Ascending aorta (tissue), 2 donors: ENCODE results near the gene CSPG4. TPM values are rescaled to one million over a fixed set of nuclear protein-coding genes. Genes with fewer than 3 reads are reported as not detected.

ENCODE experiments used
- DNase-seq, 2 donors: peaks; one replicate each; pipeline ENCODE4 v3.0.0-alpha.2; 2019; ENCODE audit warnings: low spot score in 2 of 2
- H3K27ac ChIP-seq, 2 donors: fragments of 200-600 bp; sonication (generic); one replicate each; pipeline ENCODE4 v1.5.1; 2016 to 2017; ENCODE audit warnings: mild to moderate bottlenecking in 1 of 2
- H3K27me3 ChIP-seq: fragments of 200-600 bp; sonication (generic); one replicate; pipeline ENCODE4 v1.5.1; 2017
- H3K36me3 ChIP-seq, 2 donors: fragments of 200-600 bp; sonication (generic); one replicate each; pipeline ENCODE4 v1.5.1; 2016
- H3K4me1 ChIP-seq, 2 donors: fragments of 200-600 bp; sonication (generic); one replicate each; pipeline ENCODE4 v1.5.1; 2016 to 2017; ENCODE audit warnings: mild to moderate bottlenecking in 1 of 2
- H3K4me3 ChIP-seq, 2 donors: fragments of 200-600 bp; sonication (generic); one replicate each; pipeline ENCODE4 v1.5.1; 2016 to 2017; ENCODE audit warnings: mild to moderate bottlenecking in 1 of 2
- H3K9me3 ChIP-seq, 2 donors: fragments of 200-600 bp; sonication (generic); one replicate each; pipeline ENCODE4 v1.5.1; 2016
- CTCF ChIP-seq, 3 experiments: fragments of 200-600 bp in 2 of 3; fragments of 450-650 bp in 1 of 3; sonication (generic) in 2 of 3; IDR thresholded peaks; one replicate each; pipeline ENCODE4 v1.5.1; 2016 to 2019; ENCODE audit warnings: antibody characterized with exemption in 3 of 3, mild to moderate bottlenecking in 1 of 3, moderate library complexity in 1 of 3
- intact Hi-C: fragments of 100-400 bp; cut with DNase I; formaldehyde crosslinking; loops from one replicate; pipeline ENCODE4 v1.15.1; 2023
- total RNA-seq: library from RNA; depleted of rRNA; stranded (reverse); fragments of >200 nt; gene quantifications from one replicate; pipeline ENCODE4 v1.1.0, GENCODE V29; 2016

CSPG4 gene
- total RNA-seq, 1 donor from 2014 or later = 258 TPM

DNA sequence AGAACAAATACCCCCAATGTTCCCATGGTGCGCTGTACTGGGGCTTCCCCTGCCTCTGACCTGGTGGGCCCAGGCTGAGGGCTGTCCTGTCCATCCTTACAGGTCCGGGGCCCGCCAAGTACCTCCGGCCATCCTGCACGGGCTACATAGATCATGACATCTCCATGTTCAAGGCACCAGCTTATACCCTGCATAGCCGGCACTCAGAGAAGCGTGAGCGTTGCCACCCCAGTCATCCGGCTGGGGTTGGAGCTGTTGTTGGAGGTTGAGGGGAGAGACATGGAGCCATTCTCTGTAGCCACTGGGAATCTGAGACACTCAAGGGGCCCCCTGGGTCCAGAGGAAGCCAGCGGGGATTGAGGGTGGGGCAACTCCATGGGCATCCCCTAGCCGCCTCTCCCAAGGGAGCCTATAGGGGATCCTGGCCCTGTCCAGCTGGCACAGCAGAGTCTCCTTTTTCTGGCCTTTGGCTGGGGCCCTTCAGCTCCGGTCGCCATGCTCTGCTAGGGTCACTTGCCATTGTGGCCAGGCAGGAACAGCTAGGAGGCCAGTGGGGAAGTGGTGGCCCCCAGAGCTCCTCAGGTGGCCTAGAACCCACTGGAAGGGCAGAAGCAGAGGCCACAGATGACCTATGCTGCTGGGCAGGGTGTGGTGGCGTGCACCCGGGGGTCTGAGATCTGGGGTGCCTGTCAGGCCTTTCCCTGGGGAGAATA is 12.5 kb upstream of the CSPG4 start:
- Histone ChIP-seq H3K27me3 (no peaks in the 10 kb centered on the region), H3K4me3 (no peak overlapping the region), H3K36me3 (no peaks in the 10 kb centered on the region), H3K4me1 (peaks cover 4 to 5% of the 10 kb centered on the region in 2 donors), H3K9me3 (no peaks in the 10 kb centered on the region), H3K27ac (no peak overlapping the region)
- intact Hi-C loops = no loop called here
- TF ChIP-seq CTCF (IDR thresholded peaks at IDR 0.05) = no peak
- peak in 1 of 2 donors; percentile 65 for DNase-seq

DNA sequence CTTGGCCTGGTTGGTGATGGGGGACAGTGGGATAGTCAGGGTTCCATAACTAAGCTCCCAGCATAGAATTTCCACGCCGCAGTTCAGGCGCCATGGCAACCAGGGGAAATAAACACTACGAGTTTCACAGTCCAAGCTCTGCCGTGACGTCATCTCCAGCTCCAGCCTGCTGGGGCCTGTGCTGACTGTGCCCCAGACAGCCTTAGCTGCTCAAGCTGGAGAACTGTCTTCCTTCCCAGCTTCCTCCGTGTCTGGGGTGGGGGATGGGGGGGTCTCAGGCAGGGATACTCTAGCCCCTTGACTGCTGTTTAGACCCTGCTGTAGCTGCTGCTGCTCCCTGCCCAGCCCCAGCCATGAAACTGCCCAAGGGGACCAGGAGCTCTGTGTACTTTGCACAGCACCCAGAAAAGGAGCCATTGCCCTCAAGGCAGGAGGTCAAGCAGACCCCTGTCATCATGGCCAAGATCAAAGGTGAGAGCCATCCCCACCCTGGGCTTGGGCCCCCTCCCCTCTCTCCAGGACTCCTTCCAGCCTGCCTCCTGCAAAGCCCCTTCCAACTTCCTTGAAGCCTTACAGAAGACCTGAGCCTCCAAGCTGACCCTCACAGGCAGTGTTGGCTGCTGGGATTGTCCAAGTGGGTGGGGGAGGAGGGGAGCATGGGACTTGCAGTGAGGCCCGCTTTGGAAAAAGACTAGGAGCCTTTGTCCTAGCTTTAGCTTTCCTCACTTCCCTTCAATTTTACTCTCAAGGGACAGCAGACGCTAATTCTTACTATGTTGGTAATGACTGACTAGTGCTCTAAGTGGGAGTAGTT is 11.4 kb upstream of the CSPG4 start:
- H3K4me1 ChIP-seq = peaks cover 4 to 5% of the 10 kb centered on the region in 2 donors
- TF ChIP-seq CTCF (IDR thresholded peaks at IDR 0.05) = no peak
- no peaks in the 10 kb centered on the region for H3K36me3 ChIP-seq
- peak; percentile 72 to 97 for DNase-seq
- no peaks in the 10 kb centered on the region for H3K9me3 ChIP-seq
- peak overlapping the region; percentile 61 to 85 for H3K27ac ChIP-seq
- no peaks in the 10 kb centered on the region for H3K27me3 ChIP-seq
- no peak overlapping the region for H3K4me3 ChIP-seq
- intact Hi-C loops = loop anchor here (2.0 kb wide), 1 partner anchor 29 kb away; no protein-coding TSS in a partner anchor

- Histone ChIP-seq H3K27me3 (no peaks in the 10 kb centered on the region), H3K36me3 (no peaks in the 10 kb centered on the region), H3K4me1 (peaks cover 4 to 5% of the 10 kb centered on the region in 2 donors), H3K9me3 (no peaks in the 10 kb centered on the region), H3K27ac (peak overlapping the region; percentile 47 to 85), H3K4me3 (no peak overlapping the region)
- intact Hi-C loops = loop anchor here (2.0 kb wide), 1 partner anchor 29 kb away; no protein-coding TSS in a partner anchor
- no peak for TF ChIP-seq CTCF (IDR thresholded peaks at IDR 0.05)
- no peak for DNase-seq
Observed at GRCh38 chr15:75723171-75723846, 10.7 kb upstream of the CSPG4 start.

DNA sequence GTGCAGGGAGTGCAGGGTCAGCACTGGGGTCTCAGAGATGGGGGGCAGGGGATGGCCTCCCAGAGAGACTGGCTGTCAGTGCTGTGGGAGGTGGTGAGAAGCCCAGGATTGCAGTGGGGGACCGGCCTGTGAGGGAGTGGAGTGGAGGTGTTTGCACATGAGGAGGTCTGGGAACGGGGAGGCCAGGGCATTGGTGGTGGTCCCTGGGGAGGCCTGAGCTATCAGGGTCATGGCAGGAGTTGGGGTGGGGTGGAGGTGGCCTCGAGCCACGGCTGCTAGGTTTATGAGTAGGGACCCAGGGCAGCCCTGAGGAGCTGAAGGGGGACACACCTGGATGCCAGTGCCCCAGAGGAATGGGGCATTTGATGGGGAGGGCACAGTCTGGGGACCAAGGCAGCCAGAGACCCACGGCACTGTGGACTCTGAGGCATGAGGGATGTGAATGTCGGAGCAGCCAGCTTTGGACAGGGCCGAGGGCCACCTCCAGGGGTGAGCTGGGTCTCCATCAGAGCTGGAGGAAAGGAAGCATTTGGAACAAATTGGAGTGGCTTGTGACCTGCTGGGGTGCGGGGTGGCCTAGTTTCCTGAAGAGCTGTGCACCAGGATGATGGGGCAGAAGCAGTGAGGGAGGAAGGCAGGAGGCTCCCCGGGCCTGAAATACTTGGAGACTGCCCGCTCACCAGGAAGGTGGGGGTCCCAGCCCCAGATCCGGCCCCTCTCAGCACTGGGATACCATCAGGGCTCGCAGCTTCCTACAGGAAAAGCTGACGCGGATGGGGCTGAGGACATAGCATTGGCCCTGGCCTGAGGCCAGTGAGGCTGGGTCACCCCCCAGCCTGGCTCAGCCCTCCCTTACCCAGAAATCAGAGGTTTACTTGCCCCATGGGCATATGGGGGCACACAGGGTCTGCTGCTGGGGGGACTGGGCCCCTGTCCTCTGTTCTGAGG is 9.5 kb upstream of the CSPG4 start:
- Histone ChIP-seq H3K36me3 (no peaks in the 10 kb centered on the region), H3K27me3 (no peaks in the 10 kb centered on the region), H3K4me3 (no peak overlapping the region), H3K4me1 (peaks cover 4 to 5% of the 10 kb centered on the region in 2 donors), H3K27ac (peak overlapping the region; percentile 47 to 85), H3K9me3 (no peaks in the 10 kb centered on the region)
- TF ChIP-seq CTCF (IDR thresholded peaks at IDR 0.05) = no peak
- DNase-seq = no peak
- intact Hi-C loops = loop anchor here (2.0 kb wide), 1 partner anchor 27 kb away; no protein-coding TSS in a partner anchor

GRCh38 chr15:75721480-75721922 is 8.9 kb upstream of the CSPG4 start:
- TF ChIP-seq CTCF (IDR thresholded peaks at IDR 0.05) = no peak
- Histone ChIP-seq H3K27me3 (no peaks in the 10 kb centered on the region), H3K4me3 (no peak overlapping the region), H3K4me1 (peaks cover 5 to 11% of the 10 kb centered on the region in 2 donors), H3K36me3 (no peaks in the 10 kb centered on the region), H3K27ac (no peak overlapping the region), H3K9me3 (no peaks in the 10 kb centered on the region)
- DNase-seq = no peak
- intact Hi-C loops = no loop called here
